OCI-LY7 (cell line): ENCODE measurements around the gene HS2ST1.

Source experiments
- CTCF ChIP-seq: fragments of 200-600 bp; sonication (generic); conservative IDR thresholded peaks from 2 replicates; pipeline ENCODE4 v1.5.1; 2014; ENCODE audit warnings: mild to moderate bottlenecking, antibody characterized with exemption, low read length, moderate library complexity, mixed read lengths
- EZH2phosphoT487 ChIP-seq: fragments of 200-600 bp; sonication (generic); IDR thresholded peaks from 2 replicates; pipeline ENCODE4 v1.6.1; 2018; ENCODE audit warnings: low read depth, borderline replicate concordance, mild to moderate bottlenecking, mixed run types, antibody characterized with exemption, low read length, moderate library complexity, mixed read lengths

GRCh38 chr1:87023326-87023725 is 108.9 kb downstream of the HS2ST1 start:
- TF ChIP-seq CTCF (no peak), EZH2phosphoT487 (no peak)
